ENCODE data around the gene FAM117A.
A peak's percentile ranks its signal among the peaks of the same experiment; 100 is the strongest.
"Not testable (repeated sequence)": the region's sequence is repeated elsewhere in the genome, so short reads cannot be mapped to it uniquely, and the experiment has no call there.

Gene FAM117A

DNA sequence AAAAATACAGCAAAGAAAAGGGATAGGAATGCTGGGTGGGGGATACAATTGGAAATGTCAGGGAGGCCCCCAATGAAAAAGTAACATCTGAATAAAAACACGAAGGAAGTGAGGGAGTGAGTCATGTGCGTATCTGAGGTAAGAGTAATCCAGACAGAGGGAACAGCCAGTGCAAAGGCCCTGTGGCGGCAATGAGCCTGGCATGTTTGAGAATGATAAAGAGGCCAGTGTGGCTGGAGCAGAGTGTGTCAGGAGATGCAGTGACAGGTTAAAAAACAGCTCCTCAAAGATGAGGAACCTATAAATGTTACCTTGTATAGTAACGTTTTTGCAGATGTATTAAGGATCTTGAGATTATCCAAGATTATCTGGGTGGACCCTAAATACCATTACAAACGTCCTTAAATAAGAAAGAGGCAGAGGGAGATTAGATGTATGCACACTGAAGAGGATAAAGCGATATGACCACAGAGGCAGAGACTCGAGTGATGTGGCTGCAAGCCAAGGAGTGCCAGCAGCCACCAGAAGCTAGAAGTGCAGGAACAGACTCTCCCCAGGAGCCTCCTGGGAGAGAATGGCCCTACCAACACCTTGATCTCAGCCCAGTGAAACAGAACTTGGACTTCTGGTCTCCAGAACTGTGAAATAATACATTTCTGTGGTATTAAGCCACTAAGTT is 38.3 kb downstream of the FAM117A start:
- Mint-ChIP-seq H3K4me1 (ENCODE audit: low read depth in 2 of 2) (peaks cover 46 to 53% of the 10 kb centered on the region in 2 donors), H3K4me3 (no peak overlapping the region), H3K27me3 (no peaks in the 10 kb centered on the region), H3K27ac (peak overlapping the region; percentile 79 to 90), H3K9me3 (no peaks in the 10 kb centered on the region), H3K36me3 (ENCODE audit: insufficient read depth) (peaks cover 67% of the 10 kb centered on the region)
- no peak for DNase-seq
- ATAC-seq (replicated peaks), result no peak

DNA sequence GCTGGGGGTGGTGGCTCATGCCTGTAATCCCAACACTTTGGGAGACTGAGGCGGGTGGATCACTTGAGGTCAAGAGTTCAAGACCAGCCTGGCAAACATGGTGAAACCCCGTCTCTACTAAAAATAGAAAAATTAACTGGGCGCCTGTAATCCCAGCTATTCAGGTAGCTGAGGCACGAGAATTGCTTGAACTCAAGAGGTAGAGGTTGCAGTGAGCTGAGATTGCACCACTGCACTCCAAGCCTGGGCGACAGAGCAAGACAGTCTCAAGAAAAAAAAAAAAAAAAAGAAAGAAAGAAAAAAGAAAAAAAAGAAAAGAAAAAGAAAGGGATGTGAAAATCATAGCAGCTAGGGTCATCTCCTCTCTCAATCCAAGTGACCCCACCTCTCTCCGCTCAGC is 39.4 kb downstream of the FAM117A start:
- peaks cover 75% of the 10 kb centered on the region for H3K36me3 Mint-ChIP-seq (ENCODE audit: insufficient read depth)
- H3K27me3 Mint-ChIP-seq; ATAC-seq (replicated peaks); H3K9me3 Mint-ChIP-seq; DNase-seq; H3K4me3 Mint-ChIP-seq: not testable (repeated sequence)
- peak overlapping the region; percentile 90 to 93 for H3K27ac Mint-ChIP-seq
- peaks cover 39 to 46% of the 10 kb centered on the region in 2 donors for H3K4me1 Mint-ChIP-seq (ENCODE audit: low read depth in 2 of 2)

DNA sequence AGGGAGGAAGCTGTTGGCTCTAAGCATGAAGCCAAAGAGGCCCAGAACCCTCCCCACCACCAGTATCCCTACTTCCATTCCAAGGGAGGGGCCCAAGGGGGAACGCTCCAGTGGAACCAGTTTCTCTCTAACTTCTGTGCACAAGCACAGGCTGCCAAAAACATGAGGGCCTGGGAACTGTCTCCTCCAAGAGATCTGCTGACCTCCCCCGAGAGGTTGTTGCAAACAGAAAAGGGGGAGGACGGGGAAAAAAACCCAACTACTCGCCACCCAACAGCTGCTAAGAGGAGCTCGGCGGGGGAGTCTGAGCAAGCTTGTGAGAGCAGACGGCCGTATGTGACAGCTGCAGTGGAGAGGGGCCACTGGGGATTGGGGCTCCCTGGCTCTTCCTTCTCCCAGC is 40.5 kb downstream of the FAM117A start:
- no peak for ATAC-seq (replicated peaks)
- peaks cover 81% of the 10 kb centered on the region for H3K36me3 Mint-ChIP-seq (ENCODE audit: insufficient read depth)
- no peak overlapping the region for H3K4me3 Mint-ChIP-seq
- H3K4me1 Mint-ChIP-seq (ENCODE audit: low read depth in 2 of 2), result peaks cover 29 to 37% of the 10 kb centered on the region in 2 donors
- H3K27me3 Mint-ChIP-seq, result no peaks in the 10 kb centered on the region
- peak overlapping the region; percentile 90 to 93 for H3K27ac Mint-ChIP-seq
- no peak for DNase-seq
- H3K9me3 Mint-ChIP-seq, result no peaks in the 10 kb centered on the region

DNA sequence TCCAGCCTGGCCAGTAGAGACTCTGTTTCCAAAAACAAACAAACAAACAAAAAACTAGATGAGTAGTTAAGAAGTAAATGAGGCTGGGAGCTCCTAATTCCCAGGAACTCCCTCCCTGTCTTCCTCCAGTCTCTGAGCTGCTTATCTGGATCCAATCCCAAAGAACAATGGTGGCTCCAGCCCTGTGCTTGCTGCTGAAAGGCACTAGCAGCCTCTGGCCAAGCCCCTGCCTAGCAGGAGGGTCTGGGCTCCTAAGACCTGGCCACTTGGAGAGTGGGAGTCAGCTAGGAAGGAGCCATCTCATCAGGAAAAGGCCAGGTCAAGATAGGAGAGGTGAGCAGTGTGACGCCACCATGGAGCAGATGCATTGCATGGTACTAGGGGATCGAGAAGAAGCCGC is 41.9 kb downstream of the FAM117A start:
- Mint-ChIP-seq H3K9me3 (no peaks in the 10 kb centered on the region), H3K27ac (peak overlapping the region; percentile 90 to 93)

DNA sequence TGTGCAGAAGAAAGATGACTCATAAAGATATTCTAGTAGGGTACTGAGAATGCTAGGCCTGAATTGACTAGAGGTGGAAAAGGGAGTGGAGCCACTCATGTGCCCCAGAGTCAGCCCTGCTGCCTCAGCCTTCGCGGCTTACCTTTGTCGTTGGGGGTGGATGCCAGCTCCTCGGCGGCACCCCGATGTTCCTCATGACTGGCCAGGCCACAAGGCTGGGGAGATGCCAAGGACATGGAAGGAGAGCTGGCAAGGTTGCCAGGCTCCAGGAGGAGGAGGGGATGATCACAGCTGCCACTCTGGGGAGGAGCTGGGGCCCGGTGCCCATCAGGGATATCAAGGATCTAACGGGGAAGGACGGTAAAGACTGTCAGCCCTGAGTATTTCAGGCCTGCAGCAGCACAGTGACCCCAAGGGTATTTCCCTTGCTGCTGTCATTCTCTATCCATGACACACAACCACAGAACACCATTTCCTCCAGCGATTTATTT is 46.5 kb downstream of the FAM117A start:
- Mint-ChIP-seq H3K4me1 (ENCODE audit: low read depth in 2 of 2) (peaks cover 45 to 47% of the 10 kb centered on the region in 2 donors), H3K27ac (peak overlapping the region; percentile 97 to 98), H3K36me3 (ENCODE audit: insufficient read depth) (peaks cover 89% of the 10 kb centered on the region), H3K4me3 (peak overlapping the region; percentile 54 to 71), H3K27me3 (no peaks in the 10 kb centered on the region), H3K9me3 (no peaks in the 10 kb centered on the region)
- no peak for DNase-seq
- ATAC-seq (replicated peaks), result peak; percentile 4

More for the DNA sequence above, 41.9 kb downstream of the FAM117A start:
- Mint-ChIP-seq H3K4me3 (no peak overlapping the region), H3K4me1 (ENCODE audit: low read depth in 2 of 2) (peaks cover 35 to 36% of the 10 kb centered on the region in 2 donors), H3K27me3 (no peaks in the 10 kb centered on the region), H3K36me3 (ENCODE audit: insufficient read depth) (peaks cover 89% of the 10 kb centered on the region)
- ATAC-seq (replicated peaks) (no peak), DNase-seq (no peak)

DNA sequence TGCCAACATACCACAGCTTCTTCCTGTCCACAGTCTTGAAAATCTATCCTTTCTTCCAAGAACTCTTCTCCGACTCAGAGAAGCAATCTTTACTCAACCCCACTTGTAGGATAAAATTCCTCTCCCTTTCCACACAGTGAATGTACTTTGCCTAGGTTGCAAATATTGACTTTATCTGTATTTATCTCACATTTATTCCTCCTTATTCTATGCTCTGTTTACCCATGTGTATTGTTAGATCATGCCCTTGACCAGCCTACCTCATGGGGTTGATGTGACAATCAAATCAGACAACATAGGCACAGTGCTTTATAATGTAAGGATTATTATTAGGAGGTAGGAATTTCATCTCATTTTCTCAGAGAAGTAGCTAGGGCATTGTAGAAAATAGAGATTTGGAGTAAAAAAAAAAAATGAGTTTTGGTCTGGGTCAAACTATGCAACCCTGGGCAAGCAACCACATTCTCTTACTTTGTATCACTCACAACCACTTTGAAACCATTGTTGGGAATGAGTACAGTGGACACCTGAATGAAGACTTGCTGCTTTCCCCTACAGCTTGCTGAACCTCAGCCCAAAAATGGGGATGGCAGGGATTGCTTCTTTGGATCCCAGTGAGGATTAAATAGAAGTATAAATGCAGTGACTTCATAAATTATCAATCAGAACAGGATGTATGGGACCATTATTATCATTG is 47.1 kb downstream of the FAM117A start:
- H3K27ac Mint-ChIP-seq, result peak overlapping the region; percentile 97 to 98
- H3K4me3 Mint-ChIP-seq, result peak overlapping the region; percentile 54 to 71
- H3K4me1 Mint-ChIP-seq (ENCODE audit: low read depth in 2 of 2), result peaks cover 47% of the 10 kb centered on the region in 2 donors
- no peak for DNase-seq
- peaks cover 88% of the 10 kb centered on the region for H3K36me3 Mint-ChIP-seq (ENCODE audit: insufficient read depth)
- no peak for ATAC-seq (replicated peaks)
- H3K9me3 Mint-ChIP-seq, result no peaks in the 10 kb centered on the region
- no peaks in the 10 kb centered on the region for H3K27me3 Mint-ChIP-seq

DNA sequence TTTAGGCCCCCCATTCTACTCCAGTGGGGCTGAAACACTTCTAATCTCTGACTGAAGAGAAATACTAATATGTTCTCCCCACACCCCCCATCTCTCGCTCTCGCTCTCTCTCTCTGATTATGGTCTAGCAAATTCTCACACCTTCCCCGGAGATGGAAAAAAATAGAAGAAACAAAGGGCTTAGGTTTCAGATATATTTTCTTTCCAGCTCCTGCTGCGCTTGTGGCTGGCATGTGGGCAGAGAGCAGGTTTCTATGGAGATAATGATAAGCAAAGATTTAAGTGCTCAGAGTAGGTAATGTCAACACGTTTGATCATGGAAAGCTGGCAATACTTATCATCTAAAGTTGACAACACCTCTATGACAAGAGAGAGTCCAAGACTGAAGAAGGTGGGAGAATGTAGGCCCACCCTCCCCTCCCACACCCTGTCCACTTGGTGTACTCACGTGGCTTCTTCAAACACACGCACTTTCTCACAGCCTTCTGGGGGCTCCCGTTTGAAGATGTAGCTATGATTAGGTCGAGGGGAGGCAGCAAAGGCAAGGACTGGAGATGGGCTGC is 48.1 kb downstream of the FAM117A start:
- Mint-ChIP-seq H3K27me3 (no peaks in the 10 kb centered on the region), H3K9me3 (no peaks in the 10 kb centered on the region), H3K4me3 (peak overlapping the region; percentile 63 to 71), H3K4me1 (ENCODE audit: low read depth in 2 of 2) (peaks cover 51% of the 10 kb centered on the region in 2 donors), H3K27ac (peak overlapping the region; percentile 97 to 98), H3K36me3 (ENCODE audit: insufficient read depth) (peaks cover 83% of the 10 kb centered on the region)
- ATAC-seq (replicated peaks) (peak; percentile 72), DNase-seq (peak; percentile 59 to 69 (median 62))

DNA sequence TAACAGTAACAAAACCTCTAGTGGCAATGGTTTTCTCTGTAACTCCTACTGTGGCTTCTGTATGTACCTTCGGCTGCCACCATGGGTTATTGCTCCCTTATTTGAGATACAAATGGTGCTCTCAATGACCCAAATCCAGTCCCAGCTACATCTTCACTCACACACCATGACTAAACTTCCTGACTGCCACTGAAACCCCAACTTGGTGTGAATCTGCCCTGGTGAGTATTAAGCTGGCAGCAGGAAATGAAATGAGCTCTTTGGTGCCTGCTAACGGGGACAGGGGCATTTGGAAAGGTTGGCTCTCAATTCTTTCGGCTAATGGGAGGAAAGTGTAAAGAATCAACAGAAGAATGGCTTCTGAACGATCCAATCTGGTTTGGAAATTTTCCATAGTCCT is 48.7 kb downstream of the FAM117A start:
- peak overlapping the region; percentile 97 to 98 for H3K27ac Mint-ChIP-seq
- ATAC-seq (replicated peaks) (peak; percentile 70), DNase-seq (peak; percentile 58 to 59 (median 58))
- peaks cover 51% of the 10 kb centered on the region in 2 donors for H3K4me1 Mint-ChIP-seq (ENCODE audit: low read depth in 2 of 2)
- H3K9me3 Mint-ChIP-seq, result no peaks in the 10 kb centered on the region
- no peaks in the 10 kb centered on the region for H3K27me3 Mint-ChIP-seq
- peak overlapping the region; percentile 63 to 71 for H3K4me3 Mint-ChIP-seq
- peaks cover 83% of the 10 kb centered on the region for H3K36me3 Mint-ChIP-seq (ENCODE audit: insufficient read depth)

DNA sequence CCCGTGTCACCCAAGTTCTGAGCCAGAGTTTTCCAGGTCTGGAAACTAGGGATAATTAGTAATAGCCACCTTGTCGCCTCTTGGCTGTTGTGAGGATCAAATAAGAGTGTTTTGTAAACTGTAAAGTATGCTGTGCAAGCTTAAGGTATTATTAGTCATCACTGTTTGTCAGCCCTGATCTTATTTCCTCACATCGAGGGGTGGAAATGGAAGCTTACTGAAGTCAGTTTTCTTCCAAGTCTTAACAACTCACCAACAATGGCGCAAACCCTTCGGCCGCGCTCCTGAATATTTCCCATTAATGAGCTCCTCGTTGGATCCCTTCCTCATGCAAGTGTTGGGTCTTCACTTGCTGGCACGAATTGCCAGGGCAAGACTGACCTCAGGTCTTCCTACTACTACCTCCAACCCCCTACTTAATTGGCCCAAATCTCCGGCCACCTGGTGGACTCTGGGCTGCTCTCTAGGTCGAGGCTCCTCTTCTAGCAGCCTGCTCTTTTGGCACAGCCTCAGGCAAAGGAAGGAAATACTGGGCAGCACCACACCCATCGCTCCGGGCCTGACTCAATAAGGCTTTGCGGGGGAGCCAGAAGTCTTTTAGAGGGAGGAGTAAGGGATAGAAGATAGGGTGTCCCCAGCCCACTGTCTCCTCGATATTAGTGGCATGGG is 55.3 kb downstream of the FAM117A start:
- H3K9me3 Mint-ChIP-seq, result no peaks in the 10 kb centered on the region
- H3K27me3 Mint-ChIP-seq, result no peaks in the 10 kb centered on the region
- peak overlapping the region; percentile 97 for H3K4me3 Mint-ChIP-seq
- peaks cover 43 to 49% of the 10 kb centered on the region in 2 donors for H3K4me1 Mint-ChIP-seq (ENCODE audit: low read depth in 2 of 2)
- peak; percentile 3 for ATAC-seq (replicated peaks)
- peaks cover 69% of the 10 kb centered on the region for H3K36me3 Mint-ChIP-seq (ENCODE audit: insufficient read depth)
- peak overlapping the region; percentile 99 for H3K27ac Mint-ChIP-seq
- DNase-seq, result no peak

DNA sequence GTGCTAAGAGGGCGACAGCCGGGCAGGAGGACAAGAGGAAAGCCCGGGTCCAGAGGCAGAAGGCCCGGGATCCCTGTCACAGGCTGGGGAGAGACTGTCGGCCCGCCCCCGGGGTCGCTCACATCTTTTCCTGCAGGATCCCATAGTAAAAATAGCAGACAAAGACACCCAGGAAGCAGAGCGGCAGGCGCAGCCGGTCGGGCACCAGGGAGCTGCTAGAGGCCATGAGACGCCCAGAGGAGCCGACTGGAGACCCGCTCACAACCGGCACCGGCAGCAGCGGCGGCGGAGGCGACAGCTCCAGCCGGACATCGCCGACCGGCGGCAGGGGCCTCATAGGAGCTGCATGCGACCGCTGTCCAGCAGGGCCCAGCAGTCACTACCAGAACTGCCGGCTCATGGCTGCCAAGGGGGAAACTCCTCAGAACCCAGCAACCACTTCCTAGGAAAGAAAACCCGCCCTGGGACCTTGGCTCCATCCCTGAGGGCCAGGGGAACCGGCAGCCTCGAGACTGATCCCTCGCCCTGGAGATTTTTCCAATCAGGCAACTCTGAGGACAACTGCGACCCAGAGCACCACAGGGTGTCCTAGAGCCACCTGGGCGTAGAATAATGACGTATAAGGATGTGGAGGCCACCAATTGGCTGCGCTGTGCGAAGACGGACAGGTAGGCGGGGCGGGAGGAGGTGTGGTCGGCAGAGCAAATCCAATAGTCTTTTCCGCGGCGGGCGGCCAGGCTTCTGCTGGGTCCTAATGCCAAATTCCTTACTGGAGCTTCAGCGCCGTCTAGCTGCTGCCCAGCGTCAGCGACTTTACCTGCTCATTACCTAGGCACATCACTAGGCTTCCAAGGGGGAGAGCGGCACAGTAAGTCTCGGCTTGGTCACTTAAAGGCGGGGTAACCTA is 56.1 kb downstream of the FAM117A start, which contains the start of gene SLC35B1:
Gene SLC35B1 (minus strand): TSS at position 357 of the 907 bp plus-strand sequence. CDS start 131 bp downstream, at position 226.
- Mint-ChIP-seq H3K36me3 (ENCODE audit: insufficient read depth) (peaks cover 75% of the 10 kb centered on the region), H3K4me1 (ENCODE audit: low read depth in 2 of 2) (peaks cover 40 to 47% of the 10 kb centered on the region in 2 donors)
- peak; percentile 95 for ATAC-seq (replicated peaks)

DNA sequence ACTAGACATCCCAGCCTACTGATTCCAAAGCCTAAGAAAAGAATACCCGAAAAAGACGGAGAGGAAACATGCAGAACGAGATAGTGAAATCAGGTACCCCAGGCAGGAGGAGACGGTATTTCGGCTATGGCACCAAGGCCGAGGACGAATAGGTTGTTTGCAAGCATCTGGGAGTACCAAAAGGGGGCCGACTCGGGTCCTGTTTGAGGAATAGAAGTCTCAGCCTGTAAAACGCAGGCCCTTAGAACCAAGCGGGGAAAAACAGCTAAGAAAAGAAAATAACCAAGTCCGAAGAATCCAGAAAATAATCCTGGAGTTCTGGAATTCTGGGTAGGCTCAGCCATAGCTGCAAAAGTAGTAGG is 56.7 kb downstream of the FAM117A start:
- Mint-ChIP-seq H3K4me3 (peak overlapping the region; percentile 97), H3K9me3 (no peaks in the 10 kb centered on the region), H3K4me1 (ENCODE audit: low read depth in 2 of 2) (peaks cover 37 to 47% of the 10 kb centered on the region in 2 donors), H3K27ac (peak overlapping the region; percentile 99), H3K36me3 (ENCODE audit: insufficient read depth) (peaks cover 77% of the 10 kb centered on the region), H3K27me3 (no peaks in the 10 kb centered on the region)
- peak; percentile 32 to 36 (median 35) for DNase-seq
- ATAC-seq (replicated peaks), result peak; percentile 14

More for the DNA sequence above, 56.1 kb downstream of the FAM117A start, which contains the start of gene SLC35B1:
- Mint-ChIP-seq H3K27me3 (no peaks in the 10 kb centered on the region), H3K9me3 (no peaks in the 10 kb centered on the region), H3K27ac (peak within 1 kb of the TSS; percentile 99), H3K4me3 (peak within 1 kb of the TSS; percentile 97)
- DNase-seq, result peak; percentile 96 to 97 (median 96)

DNA sequence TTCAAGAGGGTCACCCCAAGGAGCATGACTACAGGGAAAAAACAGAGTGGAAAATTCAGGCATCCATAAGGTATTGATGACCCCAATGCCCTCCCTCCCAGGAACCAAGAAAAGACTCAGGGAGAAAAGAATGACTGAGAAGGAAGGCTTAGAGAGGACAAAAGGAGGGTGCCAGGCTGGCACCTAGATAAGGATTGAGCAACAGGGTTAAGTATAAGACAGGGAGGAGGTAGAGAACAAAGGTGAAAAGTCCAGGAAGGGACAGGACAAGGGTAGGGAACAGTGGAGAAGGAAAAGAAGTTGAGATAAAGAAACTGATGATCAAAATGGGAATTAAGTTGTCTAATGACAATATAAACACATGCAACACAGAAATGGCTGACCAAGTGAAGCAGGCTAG is 58.7 kb downstream of the FAM117A start:
- ATAC-seq (replicated peaks) (no peak), DNase-seq (no peak)
- H3K4me1 Mint-ChIP-seq (ENCODE audit: low read depth in 2 of 2), result peaks cover 33 to 43% of the 10 kb centered on the region in 2 donors
- peak overlapping the region; percentile 99 for H3K27ac Mint-ChIP-seq
- peak overlapping the region in 1 of 2 donors; percentile 57 for H3K4me3 Mint-ChIP-seq
- H3K27me3 Mint-ChIP-seq, result no peaks in the 10 kb centered on the region
- H3K9me3 Mint-ChIP-seq, result no peaks in the 10 kb centered on the region
- peaks cover 83% of the 10 kb centered on the region for H3K36me3 Mint-ChIP-seq (ENCODE audit: insufficient read depth)

Measured in effector memory CD8-positive, alpha-beta T cell (primary cell).